GM12875 (cell line): ENCODE results near the gene EFNB2.

Experiments
- H3K4me3 ChIP-seq: one replicate; pipeline ENCODE4 v1.5.1; 2011; ENCODE audit warnings: low read depth, low read length, control low read depth
- TF ChIP-seq, protein P1 (sequence below): IDR thresholded peaks from 2 replicates; pipeline ENCODE4 v1.5.1; 2011; ENCODE audit warnings: low read depth, mild to moderate bottlenecking, control low read depth, inconsistent platforms, low read length, moderate library complexity, borderline replicate concordance; ENCODE audit not compliant: insufficient read depth

EFNB2 gene

DNA sequence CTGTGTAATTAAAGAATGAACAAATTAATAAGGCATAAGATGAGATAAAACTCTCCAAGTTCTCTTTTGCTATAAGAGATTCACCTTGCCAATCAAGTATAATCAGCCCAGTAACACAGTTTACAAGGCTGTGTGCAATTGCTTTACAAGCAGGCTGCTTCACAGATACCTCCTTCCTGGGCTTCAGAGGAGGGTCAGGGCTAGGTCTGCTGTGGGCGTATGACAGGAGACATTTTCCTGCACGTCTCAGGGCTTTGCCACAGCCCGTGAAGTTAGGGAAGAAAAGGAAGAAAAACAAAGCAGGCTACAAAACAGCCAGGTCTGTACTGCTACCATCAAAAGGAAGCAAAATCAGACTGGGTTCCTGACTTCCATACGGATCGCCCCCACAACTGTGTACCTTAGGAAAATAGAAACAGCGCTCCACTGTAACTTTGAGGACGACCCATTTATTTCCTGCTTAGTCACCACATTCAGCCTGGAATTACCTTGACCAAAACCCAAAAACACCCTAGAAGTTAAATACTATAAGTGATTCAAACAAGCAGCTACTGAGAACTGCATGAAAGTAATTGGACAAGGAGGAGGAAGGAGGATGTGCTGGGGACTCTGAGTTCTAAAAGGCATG lies 12.4 kb downstream of the EFNB2 start:
- no peak overlapping the region for H3K4me3 ChIP-seq
- TF ChIP-seq, protein P1, sequence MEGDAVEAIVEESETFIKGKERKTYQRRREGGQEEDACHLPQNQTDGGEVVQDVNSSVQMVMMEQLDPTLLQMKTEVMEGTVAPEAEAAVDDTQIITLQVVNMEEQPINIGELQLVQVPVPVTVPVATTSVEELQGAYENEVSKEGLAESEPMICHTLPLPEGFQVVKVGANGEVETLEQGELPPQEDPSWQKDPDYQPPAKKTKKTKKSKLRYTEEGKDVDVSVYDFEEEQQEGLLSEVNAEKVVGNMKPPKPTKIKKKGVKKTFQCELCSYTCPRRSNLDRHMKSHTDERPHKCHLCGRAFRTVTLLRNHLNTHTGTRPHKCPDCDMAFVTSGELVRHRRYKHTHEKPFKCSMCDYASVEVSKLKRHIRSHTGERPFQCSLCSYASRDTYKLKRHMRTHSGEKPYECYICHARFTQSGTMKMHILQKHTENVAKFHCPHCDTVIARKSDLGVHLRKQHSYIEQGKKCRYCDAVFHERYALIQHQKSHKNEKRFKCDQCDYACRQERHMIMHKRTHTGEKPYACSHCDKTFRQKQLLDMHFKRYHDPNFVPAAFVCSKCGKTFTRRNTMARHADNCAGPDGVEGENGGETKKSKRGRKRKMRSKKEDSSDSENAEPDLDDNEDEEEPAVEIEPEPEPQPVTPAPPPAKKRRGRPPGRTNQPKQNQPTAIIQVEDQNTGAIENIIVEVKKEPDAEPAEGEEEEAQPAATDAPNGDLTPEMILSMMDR, result no peak

DNA sequence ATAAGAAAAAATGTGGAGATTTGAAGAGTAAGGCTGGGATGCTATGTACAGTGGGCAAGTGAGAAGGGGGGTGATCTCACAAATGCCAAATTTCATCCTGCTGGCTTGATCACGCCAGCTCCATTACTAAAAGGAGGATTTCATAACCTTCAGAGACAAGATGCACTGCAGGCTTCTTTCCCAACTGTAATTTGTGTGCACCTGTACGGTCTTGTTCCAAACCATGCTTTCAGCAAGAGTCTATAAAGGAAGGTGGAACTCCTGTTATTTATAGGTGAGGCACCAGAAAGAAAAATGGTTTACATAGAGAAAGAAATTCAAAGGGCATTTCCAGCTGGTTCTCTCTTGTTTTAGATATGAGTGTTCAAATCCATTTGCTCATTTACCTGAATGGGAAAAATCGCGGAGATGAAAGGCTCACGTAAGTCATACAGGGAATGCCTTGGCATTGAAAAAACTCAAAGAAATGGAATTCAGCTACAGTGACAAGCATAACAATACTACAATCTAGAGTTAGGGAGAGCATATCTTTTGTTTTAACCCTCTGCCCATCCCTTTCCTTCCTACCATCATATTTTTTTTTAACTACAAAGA lies 13.3 kb downstream of the EFNB2 start:
- H3K4me3 ChIP-seq, result no peak overlapping the region
- TF ChIP-seq, protein P1, result no peak

DNA sequence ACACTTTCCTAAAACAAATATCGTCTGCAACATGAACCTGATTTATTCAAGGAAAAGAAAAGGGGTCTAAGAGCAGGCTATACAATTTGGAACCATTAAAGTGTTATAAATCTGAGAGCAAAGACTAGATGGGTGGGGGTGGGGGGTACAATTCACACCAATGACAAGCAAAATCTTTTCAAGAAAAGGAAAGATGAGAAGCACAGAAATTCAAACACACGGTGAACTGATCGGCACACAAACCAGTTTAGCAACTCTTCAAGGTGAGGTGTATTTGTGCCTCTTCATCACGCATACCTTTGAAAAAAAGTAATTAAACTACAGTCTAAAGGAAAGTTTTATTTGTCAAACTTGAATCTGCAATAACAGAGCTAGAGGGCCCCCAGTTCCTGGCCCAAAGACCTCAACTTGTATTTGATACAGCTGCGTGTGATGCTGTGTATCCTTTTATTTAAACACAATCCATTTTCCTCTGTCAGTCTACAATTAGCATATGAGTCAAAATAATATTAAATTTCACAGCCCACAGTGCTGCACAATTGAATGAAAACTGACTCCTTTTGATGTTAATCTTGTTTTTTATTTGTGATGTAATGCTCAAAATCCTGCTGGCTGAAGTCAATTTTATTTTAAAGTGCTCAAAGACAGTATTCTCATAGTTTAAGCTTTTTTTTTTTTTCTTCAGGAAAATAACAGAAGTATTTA lies 14.2 kb downstream of the EFNB2 start:
- TF ChIP-seq, protein P1, result no peak
- H3K4me3 ChIP-seq, result no peak overlapping the region

DNA sequence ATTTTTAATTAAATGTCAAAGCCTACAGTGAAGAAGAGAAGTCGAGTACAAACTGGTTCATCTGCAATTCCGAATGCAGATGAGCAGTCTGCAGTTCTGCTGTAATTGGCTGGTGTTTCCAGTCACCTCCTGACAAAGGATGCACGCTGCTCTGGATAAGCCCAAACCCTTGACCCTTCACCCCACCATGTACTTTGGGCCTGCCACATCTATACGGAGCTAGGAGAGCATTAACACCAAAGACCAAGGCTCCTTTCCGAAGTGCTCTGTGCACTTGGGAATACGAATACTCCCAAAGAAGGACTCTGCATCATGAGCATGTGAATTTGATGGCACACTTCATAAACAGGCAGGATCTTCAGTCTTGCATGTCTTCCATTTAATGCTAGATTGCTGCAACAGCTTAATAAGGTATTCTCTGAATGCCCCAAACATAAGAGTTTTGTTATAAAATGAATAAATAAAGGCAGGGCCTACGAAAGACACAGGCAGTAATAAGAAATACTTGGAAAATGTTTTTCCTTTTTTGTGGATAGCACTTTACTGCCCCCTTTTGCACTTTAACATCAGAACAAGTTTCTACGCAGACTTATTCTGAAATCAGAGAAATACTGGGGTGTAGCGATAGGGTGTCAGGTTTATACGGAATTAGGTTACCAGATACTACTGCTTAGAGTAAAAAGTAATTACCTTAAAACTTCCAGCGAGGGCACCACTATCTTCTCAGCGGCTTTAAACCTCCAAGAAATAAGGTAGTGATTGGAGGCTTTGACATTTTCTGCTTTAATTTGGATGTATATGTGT lies 15.0 kb downstream of the EFNB2 start:
- H3K4me3 ChIP-seq, result no peak overlapping the region
- TF ChIP-seq, protein P1, result no peak

DNA sequence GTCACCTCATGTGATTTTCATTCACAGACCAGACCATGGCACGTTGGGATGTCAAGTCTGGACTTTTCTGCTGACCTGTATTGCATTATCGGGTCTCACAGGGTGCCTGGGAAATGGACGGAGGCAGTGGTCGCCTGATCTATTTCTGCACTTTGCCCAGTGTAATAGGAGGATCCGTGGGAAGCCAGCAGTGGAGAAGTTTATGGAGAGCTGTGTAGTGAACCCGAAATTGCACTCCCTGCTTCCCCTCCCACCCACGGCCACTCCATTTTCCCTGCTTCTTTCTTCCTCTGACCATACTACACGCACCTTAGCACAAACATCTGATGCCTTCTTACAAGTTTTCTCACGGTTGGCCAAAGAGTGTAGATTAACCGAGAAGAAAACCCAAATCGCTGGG lies 16.9 kb downstream of the EFNB2 start:
- no peak overlapping the region for H3K4me3 ChIP-seq
- TF ChIP-seq, protein P1, result no peak

DNA sequence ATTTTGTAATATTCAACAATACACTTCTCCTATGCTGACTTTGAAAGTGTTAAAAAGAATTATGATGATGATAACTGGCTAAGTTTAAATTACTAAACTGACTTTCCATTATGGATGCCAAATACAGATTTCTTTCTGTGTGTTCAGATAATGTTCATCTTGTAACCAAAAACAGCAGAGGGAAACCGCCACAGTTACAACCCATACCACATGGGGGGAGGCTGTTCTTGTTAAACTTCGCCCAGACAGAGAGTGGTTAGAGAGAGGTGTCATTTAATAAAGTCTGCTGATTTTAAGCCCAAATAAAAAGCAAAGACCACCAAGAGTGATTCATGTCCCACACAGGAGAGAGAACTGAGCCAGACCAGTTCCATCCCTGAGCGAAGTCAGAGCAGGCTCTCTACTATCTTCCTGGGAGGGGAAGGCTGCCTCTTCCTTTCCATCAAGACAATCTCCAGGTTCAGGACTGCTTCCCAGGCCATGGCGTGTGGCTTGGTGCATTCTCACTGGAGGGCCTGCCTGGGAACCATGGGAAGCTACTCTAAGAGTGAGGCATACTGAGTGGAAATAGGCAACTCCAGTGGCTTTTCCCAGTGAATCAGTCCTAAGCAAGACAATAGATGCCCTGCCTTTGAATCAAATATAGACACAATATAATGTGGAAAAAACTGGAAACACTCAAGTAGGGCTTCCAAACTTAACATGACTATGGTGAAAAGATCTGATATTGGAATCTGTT lies 18.2 kb downstream of the EFNB2 start:
- no peak overlapping the region for H3K4me3 ChIP-seq
- TF ChIP-seq, protein P1, result no peak
